A549 (cell line): ENCODE data around the gene CLCC1. TPM values are rescaled to one million over a fixed set of nuclear protein-coding genes. Genes with fewer than 3 reads are reported as not detected.

Experiments used
- ATAC-seq, 2 experiments: fragments of 200-7000 bp in 1 of 2; fragments of >200 bp in 1 of 2; cut with Nextera tagmentation in 1 of 2; cut with Tn5 transposase in 1 of 2; 3 replicates each; pipeline versions ENCODE4 v1.8.0 to v1.9.1; 2018 to 2020; ENCODE audit warnings: mild to moderate bottlenecking in 1 of 2, moderate library complexity in 1 of 2
- CTCF ChIA-PET: fragments of 300-600 bp; sonication (Branson Sonifier 250); formaldehyde crosslinking; extraction: SDS; loops from one replicate; lab custom pipeline; 2021; ENCODE audit warnings: antibody characterized with exemption, inconsistent platforms; lab: Yijun Ruan, JAX
- POLR2A ChIA-PET: fragments of 350-600 bp; formaldehyde crosslinking; extraction: SDS; loops from one replicate; lab custom pipeline; 2021; ENCODE audit warnings: antibody characterized with exemption, inconsistent platforms; lab: Yijun Ruan, JAX
- DNase-seq, 2 experiments: peaks; one replicate each; pipeline versions ENCODE4 v3.0.0 to v3.0.0-alpha.2; 2011 to 2016; ENCODE audit warnings: low read depth in 1 of 2, low spot score in 1 of 2
- FAIRE-seq: peaks from 2 replicates; lab custom pipeline; 2011; peaks lifted over from hg19 to GRCh38; lab: Jason Lieb, UNC
- H3K27ac ChIP-seq, 2 experiments: fragments of >200 bp; sonication (Bioruptor Twin); formaldehyde crosslinking; 3 replicates each; pipeline ENCODE4 v1.5.1; 2016 to 2017
- H3K4me1 ChIP-seq: fragments of >200 bp; sonication (Bioruptor Twin); formaldehyde crosslinking; 3 replicates; pipeline ENCODE4 v1.6.1; 2016
- H3K4me2 ChIP-seq: fragments of >200 bp; sonication (Bioruptor Twin); formaldehyde crosslinking; 3 replicates; pipeline ENCODE4 v1.6.1; 2016
- H3K4me3 ChIP-seq: fragments of >200 bp; sonication (Bioruptor Twin); formaldehyde crosslinking; 3 replicates; pipeline ENCODE4 v1.5.1; 2016
- H3K9me3 ChIP-seq: fragments of >200 bp; sonication (Bioruptor Twin); formaldehyde crosslinking; 3 replicates; pipeline ENCODE4 v1.6.1; 2016
- BCL3 ChIP-seq: fragments of >200 bp; sonication (Bioruptor Twin); formaldehyde crosslinking; IDR thresholded peaks from 3 replicates; pipeline ENCODE4 v1.6.1; 2016
- CBX2 ChIP-seq: fragments of 200-600 bp; sonication (generic); IDR thresholded peaks from 2 replicates; pipeline ENCODE4 v1.6.1; 2016; ENCODE audit warnings: low read depth, mild to moderate bottlenecking, borderline replicate concordance
- CBX8 ChIP-seq: fragments of 200-600 bp; sonication (generic); IDR thresholded peaks from 2 replicates; pipeline ENCODE4 v1.6.1; 2016
- CEBPB ChIP-seq, 2 experiments: fragments of >200 bp in 1 of 2; sonication (Bioruptor Twin) in 1 of 2; formaldehyde crosslinking in 1 of 2; IDR thresholded peaks; 2 replicates each; pipeline ENCODE4 v1.6.1; 2012 to 2016
- CHD2 ChIP-seq: fragments of 150-350 bp; IDR thresholded peaks from 2 replicates; pipeline ENCODE4 v1.6.1; 2014; ENCODE audit warnings: low read length; ENCODE audit not compliant: partially characterized antibody
- E2F6 ChIP-seq: IDR thresholded peaks from 2 replicates; pipeline ENCODE4 v1.6.1; 2012; ENCODE audit warnings: low read depth, borderline replicate concordance
- EHF ChIP-seq: fragments of 250-450 bp; sonication (Bioruptor Pico); IDR thresholded peaks from 2 replicates; pipeline ENCODE4 v1.5.0; 2020; ENCODE audit warnings: mild to moderate bottlenecking
- FOSL2 ChIP-seq, 2 experiments: fragments of 450-650 bp in 1 of 2; fragments of >200 bp in 1 of 2; sonication (Bioruptor Twin) in 1 of 2; formaldehyde crosslinking; IDR thresholded peaks; 2 replicates each; pipeline versions ENCODE4 v1.5.0 to v1.6.1; 2016 to 2020; ENCODE audit warnings: mild to moderate bottlenecking in 1 of 2, moderate library complexity in 1 of 2
- FOXS1 ChIP-seq: fragments of 250-450 bp; sonication (Bioruptor Pico); IDR thresholded peaks from 2 replicates; pipeline ENCODE4 v1.5.0; 2020; ENCODE audit warnings: mild to moderate bottlenecking, moderate library complexity
- GATA3 ChIP-seq: IDR thresholded peaks from 2 replicates; pipeline ENCODE4 v1.6.1; 2012; ENCODE audit warnings: borderline replicate concordance
- HES2 ChIP-seq: fragments of >200 bp; sonication (Bioruptor Twin); formaldehyde crosslinking; IDR thresholded peaks from 2 replicates; pipeline ENCODE4 v1.6.1; 2016
- HEYL ChIP-seq: fragments of 250-450 bp; sonication (Bioruptor Pico); IDR thresholded peaks from 2 replicates; pipeline ENCODE4 v1.8.0; 2021; ENCODE audit warnings: mild to moderate bottlenecking, moderate library complexity
- HOXB13 ChIP-seq: fragments of 250-450 bp; sonication (Bioruptor Pico); IDR thresholded peaks from 2 replicates; pipeline ENCODE4 v1.5.0; 2020; ENCODE audit warnings: low read depth, mild to moderate bottlenecking, moderate library complexity
- MAX ChIP-seq: IDR thresholded peaks from 2 replicates; pipeline ENCODE4 v1.6.1; 2012
- MAZ ChIP-seq: fragments of 150-350 bp; IDR thresholded peaks from 2 replicates; pipeline ENCODE4 v1.6.1; 2014; ENCODE audit warnings: antibody characterized with exemption, low read depth, low read length, borderline replicate concordance
- NFE2L2 ChIP-seq: fragments of 150-350 bp; conservative IDR thresholded peaks from 2 replicates; pipeline ENCODE4 v1.6.1; 2014; ENCODE audit warnings: low read length
- NPAS2 ChIP-seq: fragments of 250-450 bp; sonication (Bioruptor Pico); IDR thresholded peaks from 2 replicates; pipeline ENCODE4 v1.8.0; 2022; ENCODE audit warnings: mild to moderate bottlenecking, moderate library complexity, borderline replicate concordance
- PBX3 ChIP-seq: IDR thresholded peaks from 2 replicates; pipeline ENCODE4 v1.6.1; 2012
- POLR2A ChIP-seq: IDR thresholded peaks from 2 replicates; pipeline ENCODE4 v1.6.1; 2012; ENCODE audit warnings: mild to moderate bottlenecking, low read length
- RAD21 ChIP-seq, 2 experiments: fragments of >200 bp in 1 of 2; sonication (Bioruptor Twin) in 1 of 2; formaldehyde crosslinking in 1 of 2; IDR thresholded peaks in 1 of 2; conservative IDR thresholded peaks in 1 of 2; 2 replicates in 1 of 2; 3 replicates in 1 of 2; pipeline ENCODE4 v1.6.1; 2012 to 2018; ENCODE audit warnings: inconsistent platforms in 1 of 2
- RFX5 ChIP-seq: fragments of 450-650 bp; IDR thresholded peaks from 2 replicates; pipeline ENCODE4 v1.7.1; 2014; ENCODE audit warnings: antibody characterized with exemption, mild to moderate bottlenecking, moderate library complexity
- SMC3 ChIP-seq: fragments of >200 bp; sonication (Bioruptor Twin); formaldehyde crosslinking; IDR thresholded peaks from 3 replicates; pipeline ENCODE4 v1.6.1; 2018; ENCODE audit warnings: inconsistent platforms
- TP53 ChIP-seq: fragments of 250-450 bp; sonication (Bioruptor Pico); IDR thresholded peaks from 2 replicates; pipeline ENCODE4 v1.5.0; 2021; ENCODE audit warnings: mild to moderate bottlenecking, moderate library complexity
- USF2 ChIP-seq: fragments of 450-650 bp; IDR thresholded peaks from 2 replicates; pipeline ENCODE4 v1.6.1; 2014; ENCODE audit warnings: antibody characterized with exemption
- ZFP36 ChIP-seq: fragments of 450-650 bp; IDR thresholded peaks from 2 replicates; pipeline ENCODE4 v1.6.1; 2014; ENCODE audit warnings: borderline replicate concordance; ENCODE audit not compliant: partially characterized antibody
- ZNF302 ChIP-seq: fragments of 250-450 bp; sonication (Bioruptor Pico); IDR thresholded peaks from 2 replicates; pipeline ENCODE4 v1.9.0; 2021; ENCODE audit warnings: inconsistent platforms, mild to moderate bottlenecking, moderate library complexity
- ZSCAN20 ChIP-seq: fragments of 250-450 bp; sonication (Bioruptor Pico); IDR thresholded peaks from 2 replicates; pipeline ENCODE4 v1.8.0; 2022; ENCODE audit warnings: mild to moderate bottlenecking, moderate library complexity
- WGBS: methylation state at CpG from one replicate; pipeline ENCODE4 v1.1.6; 2017; ENCODE audit errors: missing lambda C conversion rate; 5-methylcytosine and 5-hydroxymethylcytosine counted together
- polyA plus RNA-seq, 4 experiments: library from polyadenylated mRNA; depleted of rRNA in 3 of 4; stranded (reverse); fragments of >200 nt; fragmentation: RNase III in 1 of 4; extraction: RNeasy Plus Mini Kit Qiagen cat#74134 plus additional on column Dnase treatment in 1 of 4; gene quantifications; 2 replicates in 3 of 4; 3 replicates in 1 of 4; pipeline ENCODE4 v1.2.3, GENCODE V29; 2011 to 2017

Gene CLCC1
- polyA plus RNA-seq, 2 of the 4 experiments (the other 2 are of a cell fraction) = 19.1 to 41.0 TPM

GRCh38 chr1:108983114-108983513 lies 19.8 kb upstream of the CLCC1 start:
- FAIRE-seq = no peak
- WGBS = 86% methylated on average over 4 of the region's 4 CpGs
- POLR2A ChIA-PET = no interaction called here

GRCh38 chr1:108976658-108977057 lies 13.4 kb upstream of the CLCC1 start:
- DNase-seq = no peak
- Histone ChIP-seq H3K9me3 (no peaks in the 10 kb centered on the region), H3K4me3 (no peak overlapping the region), H3K27ac (no peak overlapping the region), H3K4me2 (no peak overlapping the region), H3K4me1 (no peaks in the 10 kb centered on the region)
- POLR2A ChIA-PET = no interaction called here
- CTCF ChIA-PET = no interaction called here
- ATAC-seq = no peak
- WGBS = 78% methylated on average over 4 of the region's 4 CpGs
- FAIRE-seq = no peak
- TF ChIP-seq RFX5 (no peak), EHF (CRISPR knock-in tag) (no peak), ZSCAN20 (CRISPR knock-in tag) (no peak), PBX3 (no peak), MAZ (no peak), CBX8 (no peak), CHD2 (no peak), BCL3 (no peak), TP53 (CRISPR knock-in tag) (no peak), NPAS2 (CRISPR knock-in tag) (no peak), CBX2 (no peak), NFE2L2 (no peak), CEBPB (IDR thresholded peaks at IDR 0.05) (no peak), ZFP36 (no peak), SMC3 (no peak), FOSL2 (IDR thresholded peaks at IDR 0.05) (no peak), FOSL2 (CRISPR knock-in tag; IDR thresholded peaks at IDR 0.05) (no peak), HOXB13 (CRISPR knock-in tag) (no peak), E2F6 (no peak)

More at GRCh38 chr1:108983114-108983513, 19.8 kb upstream of the CLCC1 start:
- DNase-seq (no peak), ATAC-seq (no peak)
- CTCF ChIA-PET = no interaction called here
- H3K4me3 ChIP-seq = no peak overlapping the region
- H3K4me2 ChIP-seq = no peak overlapping the region
- H3K9me3 ChIP-seq = no peaks in the 10 kb centered on the region
- H3K4me1 ChIP-seq = no peaks in the 10 kb centered on the region
- no peak for TF ChIP-seq RAD21 (conservative IDR thresholded peaks at IDR 0.05 in 1 of 2, IDR thresholded peaks at IDR 0.05 in 1 of 2)
- no peak for TF ChIP-seq ZSCAN20 (CRISPR knock-in tag)
- TF ChIP-seq USF2 = no peak
- TF ChIP-seq HES2 = no peak
- no peak for TF ChIP-seq E2F6
- TF ChIP-seq NPAS2 (CRISPR knock-in tag) = no peak
- no peak for TF ChIP-seq RFX5
- no peak for TF ChIP-seq FOXS1 (CRISPR knock-in tag)
- TF ChIP-seq HEYL (CRISPR knock-in tag) = no peak
- TF ChIP-seq CBX8 = no peak
- TF ChIP-seq POLR2A = no peak
- no peak for TF ChIP-seq ZFP36
- TF ChIP-seq CHD2 = no peak
- TF ChIP-seq ZNF302 (CRISPR knock-in tag) = no peak
- no peak for TF ChIP-seq GATA3
- no peak for TF ChIP-seq BCL3
- no peak for TF ChIP-seq MAX
- no peak overlapping the region for H3K27ac ChIP-seq
